SK-N-SH treated with all-trans-retinoic acid at 6 μM for 48 hours (cell line): Measurements from ENCODE around the gene GRHL1.

Experiments
- CSDC2 ChIP-seq: fragments of 250-450 bp; sonication (Bioruptor Pico); IDR thresholded peaks from 2 replicates; pipeline ENCODE4 v1.5.0; 2020; ENCODE audit warnings: mild to moderate bottlenecking, moderate library complexity
- OSR1 ChIP-seq: fragments of 250-450 bp; sonication (Bioruptor Pico); IDR thresholded peaks from 2 replicates; pipeline ENCODE4 v1.8.0; 2022; ENCODE audit warnings: moderate library complexity, mild to moderate bottlenecking, inconsistent platforms
- ZFP3 ChIP-seq: fragments of 250-450 bp; sonication (Bioruptor Pico); IDR thresholded peaks from 2 replicates; pipeline ENCODE4 v1.5.0; 2020; ENCODE audit warnings: mild to moderate bottlenecking, moderate library complexity
- TF ChIP-seq, protein P1 (sequence below): fragments of 250-450 bp; sonication (Bioruptor Pico); IDR thresholded peaks from 2 replicates; pipeline ENCODE4 v1.5.1; 2021; ENCODE audit warnings: mild to moderate bottlenecking, moderate library complexity
- TF ChIP-seq, protein P2 (sequence below): fragments of 250-450 bp; sonication (Bioruptor Pico); IDR thresholded peaks from 2 replicates; pipeline ENCODE4 v1.5.1; 2020; ENCODE audit warnings: low read depth, mild to moderate bottlenecking, moderate library complexity
- TF ChIP-seq, protein P3 (sequence below): fragments of 250-450 bp; sonication (Bioruptor Pico); IDR thresholded peaks from 2 replicates; pipeline ENCODE4 v1.8.0; 2021; ENCODE audit warnings: low read depth, mild to moderate bottlenecking, moderate library complexity, borderline replicate concordance

DNA sequence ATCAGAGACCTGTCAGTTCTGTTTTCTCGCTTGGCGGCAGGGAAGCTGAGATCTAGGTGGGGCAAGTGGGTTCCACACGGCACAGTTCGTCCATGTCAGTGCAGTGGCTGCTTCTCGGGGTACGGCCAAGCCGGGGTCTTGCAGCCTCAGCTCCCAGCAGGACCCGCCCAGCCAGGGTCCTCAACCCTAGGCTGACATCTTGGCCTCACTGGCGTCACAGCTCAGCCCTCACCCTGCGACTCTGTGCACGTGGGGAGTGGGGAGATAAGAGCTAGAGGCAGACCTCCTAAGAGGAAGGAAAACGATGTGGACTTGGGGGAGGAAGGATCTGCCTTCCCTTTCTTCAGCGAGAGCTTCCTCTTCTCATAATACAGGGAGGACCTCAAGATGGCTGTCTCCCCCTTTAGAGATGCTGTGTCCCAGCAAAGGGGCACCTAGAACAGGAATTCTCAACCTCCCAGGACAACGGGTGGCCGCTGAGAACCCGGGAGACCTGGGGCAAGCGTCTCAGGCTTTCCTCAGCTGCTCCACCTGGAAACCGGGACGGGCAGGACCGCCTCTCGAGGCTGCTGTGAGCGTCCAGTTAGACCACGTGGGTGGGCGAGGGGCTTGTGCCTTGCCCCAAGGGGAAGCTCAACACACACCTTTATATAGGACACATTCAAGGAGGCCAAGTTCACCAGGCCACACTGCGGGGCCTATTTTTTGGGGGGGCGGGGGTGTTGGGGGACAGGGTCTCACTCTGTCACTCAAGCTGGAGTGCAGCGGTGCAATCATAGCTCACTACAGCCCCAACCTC is 68.3 kb downstream of the GRHL1 start:
- TF ChIP-seq, protein P1, sequence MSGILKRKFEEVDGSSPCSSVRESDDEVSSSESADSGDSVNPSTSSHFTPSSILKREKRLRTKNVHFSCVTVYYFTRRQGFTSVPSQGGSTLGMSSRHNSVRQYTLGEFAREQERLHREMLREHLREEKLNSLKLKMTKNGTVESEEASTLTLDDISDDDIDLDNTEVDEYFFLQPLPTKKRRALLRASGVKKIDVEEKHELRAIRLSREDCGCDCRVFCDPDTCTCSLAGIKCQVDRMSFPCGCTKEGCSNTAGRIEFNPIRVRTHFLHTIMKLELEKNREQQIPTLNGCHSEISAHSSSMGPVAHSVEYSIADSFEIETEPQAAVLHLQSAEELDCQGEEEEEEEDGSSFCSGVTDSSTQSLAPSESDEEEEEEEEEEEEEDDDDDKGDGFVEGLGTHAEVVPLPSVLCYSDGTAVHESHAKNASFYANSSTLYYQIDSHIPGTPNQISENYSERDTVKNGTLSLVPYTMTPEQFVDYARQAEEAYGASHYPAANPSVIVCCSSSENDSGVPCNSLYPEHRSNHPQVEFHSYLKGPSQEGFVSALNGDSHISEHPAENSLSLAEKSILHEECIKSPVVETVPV (CRISPR knock-in tag) = no peak
- TF ChIP-seq ZFP3 (no peak), CSDC2 (CRISPR knock-in tag) (no peak), OSR1 (CRISPR knock-in tag) (no peak)
- TF ChIP-seq, protein P2, sequence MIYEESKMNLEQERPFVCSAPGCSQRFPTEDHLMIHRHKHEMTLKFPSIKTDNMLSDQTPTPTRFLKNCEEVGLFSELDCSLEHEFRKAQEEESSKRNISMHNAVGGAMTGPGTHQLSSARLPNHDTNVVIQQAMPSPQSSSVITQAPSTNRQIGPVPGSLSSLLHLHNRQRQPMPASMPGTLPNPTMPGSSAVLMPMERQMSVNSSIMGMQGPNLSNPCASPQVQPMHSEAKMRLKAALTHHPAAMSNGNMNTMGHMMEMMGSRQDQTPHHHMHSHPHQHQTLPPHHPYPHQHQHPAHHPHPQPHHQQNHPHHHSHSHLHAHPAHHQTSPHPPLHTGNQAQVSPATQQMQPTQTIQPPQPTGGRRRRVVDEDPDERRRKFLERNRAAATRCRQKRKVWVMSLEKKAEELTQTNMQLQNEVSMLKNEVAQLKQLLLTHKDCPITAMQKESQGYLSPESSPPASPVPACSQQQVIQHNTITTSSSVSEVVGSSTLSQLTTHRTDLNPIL (CRISPR knock-in tag) = no peak
- TF ChIP-seq, protein P3, sequence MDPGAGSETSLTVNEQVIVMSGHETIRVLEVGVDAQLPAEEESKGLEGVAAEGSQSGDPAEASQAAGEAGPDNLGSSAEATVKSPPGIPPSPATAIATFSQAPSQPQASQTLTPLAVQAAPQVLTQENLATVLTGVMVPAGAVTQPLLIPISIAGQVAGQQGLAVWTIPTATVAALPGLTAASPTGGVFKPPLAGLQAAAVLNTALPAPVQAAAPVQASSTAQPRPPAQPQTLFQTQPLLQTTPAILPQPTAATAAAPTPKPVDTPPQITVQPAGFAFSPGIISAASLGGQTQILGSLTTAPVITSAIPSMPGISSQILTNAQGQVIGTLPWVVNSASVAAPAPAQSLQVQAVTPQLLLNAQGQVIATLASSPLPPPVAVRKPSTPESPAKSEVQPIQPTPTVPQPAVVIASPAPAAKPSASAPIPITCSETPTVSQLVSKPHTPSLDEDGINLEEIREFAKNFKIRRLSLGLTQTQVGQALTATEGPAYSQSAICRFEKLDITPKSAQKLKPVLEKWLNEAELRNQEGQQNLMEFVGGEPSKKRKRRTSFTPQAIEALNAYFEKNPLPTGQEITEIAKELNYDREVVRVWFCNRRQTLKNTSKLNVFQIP (CRISPR knock-in tag) = no peak
